ENCODE results near the gene HEATR5A. TPM values are rescaled to one million over a fixed set of nuclear protein-coding genes. Genes with fewer than 3 reads are reported as not detected.

Gene HEATR5A
- polyA plus RNA-seq, 1 of the 3 experiments (the other 2 are of a cell fraction) = 7.1 TPM

DNA sequence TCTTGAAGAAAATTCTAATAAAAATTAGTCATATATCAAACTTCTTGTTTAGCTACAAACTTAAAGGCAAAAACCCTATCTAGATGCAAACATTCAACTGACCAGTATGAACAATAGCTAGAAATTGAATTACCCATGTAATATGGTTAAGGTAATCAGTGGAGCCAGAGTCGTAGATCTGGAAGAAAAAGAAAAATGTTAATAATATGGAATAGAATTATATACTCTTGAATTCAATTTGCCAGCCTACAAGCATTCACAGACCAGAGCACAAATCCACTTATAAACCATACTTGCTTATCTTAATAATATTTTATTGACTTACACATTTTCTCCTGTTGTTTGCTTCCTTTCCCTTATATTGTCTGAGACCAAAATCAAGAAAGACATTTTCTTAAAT lies 7.7 kb upstream of the HEATR5A start:
- Histone ChIP-seq H3F3A (replicated peaks; ENCODE audit: insufficient read depth) (no peaks in the 10 kb centered on the region), H3K9ac (no peak overlapping the region), H3K27me3 (ENCODE audit: insufficient read depth) (no peaks in the 10 kb centered on the region), H3K4me1 (ENCODE audit: control insufficient read depth in 1 of 2, insufficient read depth in 2 of 2, low read depth in 1 of 2, low read length in 1 of 2) (peaks cover 0 to 6% of the 10 kb centered on the region in 2 experiments; a peak in 2 of 4 replicates), H2AFZ (ENCODE audit: low read depth) (no peak overlapping the region), H3K4me3 (ENCODE audit: low read depth in 2 of 2, low read length in 1 of 2) (no peak overlapping the region), H3K4me2 (no peak overlapping the region), H3K9me2 (no peaks in the 10 kb centered on the region), H3K36me3 (replicated peaks in 1 of 2; ENCODE audit: control insufficient read depth in 1 of 2, insufficient read depth in 2 of 2, low read length in 1 of 2) (peaks cover 0 to 6% of the 10 kb centered on the region in 2 experiments), H3K27ac (ENCODE audit: low read depth in 2 of 2, low read length in 1 of 2) (peak overlapping the region in 1 of 2 experiments; percentile 66; a peak in 1 of 4 replicates), H4K20me1 (ENCODE audit: insufficient read depth) (no peaks in the 10 kb centered on the region), H3K9me3 (no peaks in the 10 kb centered on the region), H3K79me2 (ENCODE audit: insufficient read depth) (no peaks in the 10 kb centered on the region)
- 29% methylated on average over 1 of the region's 1 CpG for WGBS (ENCODE audit: low lambda C conversion rate)
- ChIA-PET POLR2A (no interaction called here), CTCF (interaction anchor here (1.2 to 2.2 kb wide), 3 partner anchors 10 to 22 kb away, joined by 4 to 10 read pairs (median 4); no protein-coding TSS in a partner anchor)
- TF ChIP-seq RCOR1 (IDR thresholded peaks at IDR 0.05; ENCODE audit: low read length) (peak; percentile 92), CHD2 (IDR thresholded peaks at IDR 0.05; ENCODE audit: low read length, partially characterized antibody) (peak; percentile 76), EP300 (IDR thresholded peaks at IDR 0.05; ENCODE audit: borderline replicate concordance in 1 of 2, low read depth in 1 of 2, low read length in 1 of 2) (peak in 1 of 2 experiments; percentile 89; a peak in 2 of 4 replicates), POLR2AphosphoS5 (IDR thresholded peaks at IDR 0.05; ENCODE audit: low read depth, low read length) (no peak), TEAD4 (IDR thresholded peaks at IDR 0.05; ENCODE audit: borderline replicate concordance, insufficient read depth) (peak; percentile 52; the same call in 1 of the 2 replicates), GATA2 (CRISPR knock-in tag; IDR thresholded peaks at IDR 0.05) (peak; percentile 57; the same call in 1 of the 2 replicates), TCF12 (IDR thresholded peaks at IDR 0.05) (peak; percentile 22; the same call in 1 of the 2 replicates), SIN3A (IDR thresholded peaks at IDR 0.05; ENCODE audit: borderline replicate concordance, low read depth, low read length) (no peak)
- peak; percentile 58 for DNase-seq

- CTCF ChIA-PET = no interaction called here
- WGBS (ENCODE audit: low lambda C conversion rate) = 59% methylated on average over 2 of the region's 2 CpGs
- Histone ChIP-seq H3K9me3 (no peaks in the 10 kb centered on the region), H3K4me1 (ENCODE audit: control insufficient read depth in 1 of 2, insufficient read depth in 2 of 2, low read depth in 1 of 2, low read length in 1 of 2) (peaks cover 0 to 6% of the 10 kb centered on the region in 2 experiments; a peak in 2 of 4 replicates), H3K27ac (ENCODE audit: low read depth in 2 of 2, low read length in 1 of 2) (no peak overlapping the region), H3K36me3 (replicated peaks in 1 of 2; ENCODE audit: control insufficient read depth in 1 of 2, insufficient read depth in 2 of 2, low read length in 1 of 2) (peaks cover 0 to 2% of the 10 kb centered on the region in 2 experiments), H2AFZ (ENCODE audit: low read depth) (no peak overlapping the region), H3K4me2 (no peak overlapping the region), H4K20me1 (ENCODE audit: insufficient read depth) (no peaks in the 10 kb centered on the region), H3K4me3 (ENCODE audit: low read depth in 2 of 2, low read length in 1 of 2) (no peak overlapping the region), H3K9me2 (no peaks in the 10 kb centered on the region), H3K27me3 (ENCODE audit: insufficient read depth) (no peaks in the 10 kb centered on the region), H3K9ac (no peak overlapping the region), H3F3A (replicated peaks; ENCODE audit: insufficient read depth) (no peaks in the 10 kb centered on the region), H3K79me2 (ENCODE audit: insufficient read depth) (no peaks in the 10 kb centered on the region)
- POLR2A ChIA-PET = no interaction called here
- TF ChIP-seq, protein P1, sequence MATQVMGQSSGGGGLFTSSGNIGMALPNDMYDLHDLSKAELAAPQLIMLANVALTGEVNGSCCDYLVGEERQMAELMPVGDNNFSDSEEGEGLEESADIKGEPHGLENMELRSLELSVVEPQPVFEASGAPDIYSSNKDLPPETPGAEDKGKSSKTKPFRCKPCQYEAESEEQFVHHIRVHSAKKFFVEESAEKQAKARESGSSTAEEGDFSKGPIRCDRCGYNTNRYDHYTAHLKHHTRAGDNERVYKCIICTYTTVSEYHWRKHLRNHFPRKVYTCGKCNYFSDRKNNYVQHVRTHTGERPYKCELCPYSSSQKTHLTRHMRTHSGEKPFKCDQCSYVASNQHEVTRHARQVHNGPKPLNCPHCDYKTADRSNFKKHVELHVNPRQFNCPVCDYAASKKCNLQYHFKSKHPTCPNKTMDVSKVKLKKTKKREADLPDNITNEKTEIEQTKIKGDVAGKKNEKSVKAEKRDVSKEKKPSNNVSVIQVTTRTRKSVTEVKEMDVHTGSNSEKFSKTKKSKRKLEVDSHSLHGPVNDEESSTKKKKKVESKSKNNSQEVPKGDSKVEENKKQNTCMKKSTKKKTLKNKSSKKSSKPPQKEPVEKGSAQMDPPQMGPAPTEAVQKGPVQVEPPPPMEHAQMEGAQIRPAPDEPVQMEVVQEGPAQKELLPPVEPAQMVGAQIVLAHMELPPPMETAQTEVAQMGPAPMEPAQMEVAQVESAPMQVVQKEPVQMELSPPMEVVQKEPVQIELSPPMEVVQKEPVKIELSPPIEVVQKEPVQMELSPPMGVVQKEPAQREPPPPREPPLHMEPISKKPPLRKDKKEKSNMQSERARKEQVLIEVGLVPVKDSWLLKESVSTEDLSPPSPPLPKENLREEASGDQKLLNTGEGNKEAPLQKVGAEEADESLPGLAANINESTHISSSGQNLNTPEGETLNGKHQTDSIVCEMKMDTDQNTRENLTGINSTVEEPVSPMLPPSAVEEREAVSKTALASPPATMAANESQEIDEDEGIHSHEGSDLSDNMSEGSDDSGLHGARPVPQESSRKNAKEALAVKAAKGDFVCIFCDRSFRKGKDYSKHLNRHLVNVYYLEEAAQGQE (IDR thresholded peaks at IDR 0.05; ENCODE audit: low read depth, low read length) = no peak
- DNase-seq = no peak
Observed at GRCh38 chr14:31426663-31427062, 6.3 kb upstream of the HEATR5A start.
